Right renal pelvis (tissue), 4 donors: ENCODE measurements around the gene PYGM. TPM values are rescaled to one million over a fixed set of nuclear protein-coding genes. Genes with fewer than 3 reads are reported as not detected.

Experiments
- DNase-seq, 4 donors: peaks; one replicate each; pipeline ENCODE4 v3.0.0-alpha.2; 2013; ENCODE audit warnings: low read depth in 4 of 4, low spot score in 3 of 4, missing footprints in 1 of 4
- polyA plus RNA-seq, 4 donors: library from polyadenylated mRNA; unstranded; fragments of 120-200 nt; gene quantifications; one replicate each; pipeline ENCODE4 v1.2.1, GENCODE V29; 2013; ENCODE audit not compliant: insufficient read length in 4 of 4

The PYGM gene
- polyA plus RNA-seq, 4 donors = 1.5 to 3.0 (median 2.5) TPM

GRCh38 chr11:64769283-64769682 is 9.5 kb upstream of the PYGM start:
- DNase-seq = no peak

GRCh38 chr11:64768300-64768694 is 8.5 kb upstream of the PYGM start:
- no peak for DNase-seq

GRCh38 chr11:64767344-64768299 is 7.8 kb upstream of the PYGM start:
- no peak for DNase-seq

- DNase-seq = no peak
These were observed 7.1 kb upstream of the PYGM start for GRCh38 chr11:64766881-64767280.

GRCh38 chr11:64765851-64766665 is 6.3 kb upstream of the PYGM start:
- DNase-seq = no peak

GRCh38 chr11:64765291-64765850 is 5.6 kb upstream of the PYGM start:
- no peak for DNase-seq

GRCh38 chr11:64764753-64765152 is 5.0 kb upstream of the PYGM start:
- no peak for DNase-seq

GRCh38 chr11:64764040-64764611 is 4.4 kb upstream of the PYGM start:
- DNase-seq = no peak

GRCh38 chr11:64763526-64764039 is 3.8 kb upstream of the PYGM start:
- no peak for DNase-seq

GRCh38 chr11:64762674-64763525 is 3.1 kb upstream of the PYGM start:
- DNase-seq = peak in 2 of 4 donors; percentile 68 to 82

GRCh38 chr11:64762277-64762673 is 2.5 kb upstream of the PYGM start:
- no peak for DNase-seq

GRCh38 chr11:64760759-64761420 is 1.1 kb upstream of the PYGM start:
- DNase-seq = no peak

- no peak for DNase-seq
These were observed 548 bp downstream of the PYGM start for GRCh38 chr11:64759131-64759721.

GRCh38 chr11:64758330-64759079 is 1.3 kb downstream of the PYGM start:
- DNase-seq = no peak

- no peak for DNase-seq
These were observed 2.0 kb downstream of the PYGM start for GRCh38 chr11:64757549-64758329.

GRCh38 chr11:64755681-64756361 is 4.0 kb downstream of the PYGM start:
- DNase-seq = no peak
